ENCODE data around the gene DRD5.

- TF ChIP-seq, protein P1, sequence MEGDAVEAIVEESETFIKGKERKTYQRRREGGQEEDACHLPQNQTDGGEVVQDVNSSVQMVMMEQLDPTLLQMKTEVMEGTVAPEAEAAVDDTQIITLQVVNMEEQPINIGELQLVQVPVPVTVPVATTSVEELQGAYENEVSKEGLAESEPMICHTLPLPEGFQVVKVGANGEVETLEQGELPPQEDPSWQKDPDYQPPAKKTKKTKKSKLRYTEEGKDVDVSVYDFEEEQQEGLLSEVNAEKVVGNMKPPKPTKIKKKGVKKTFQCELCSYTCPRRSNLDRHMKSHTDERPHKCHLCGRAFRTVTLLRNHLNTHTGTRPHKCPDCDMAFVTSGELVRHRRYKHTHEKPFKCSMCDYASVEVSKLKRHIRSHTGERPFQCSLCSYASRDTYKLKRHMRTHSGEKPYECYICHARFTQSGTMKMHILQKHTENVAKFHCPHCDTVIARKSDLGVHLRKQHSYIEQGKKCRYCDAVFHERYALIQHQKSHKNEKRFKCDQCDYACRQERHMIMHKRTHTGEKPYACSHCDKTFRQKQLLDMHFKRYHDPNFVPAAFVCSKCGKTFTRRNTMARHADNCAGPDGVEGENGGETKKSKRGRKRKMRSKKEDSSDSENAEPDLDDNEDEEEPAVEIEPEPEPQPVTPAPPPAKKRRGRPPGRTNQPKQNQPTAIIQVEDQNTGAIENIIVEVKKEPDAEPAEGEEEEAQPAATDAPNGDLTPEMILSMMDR (IDR thresholded peaks at IDR 0.05 in 2 of 3, conservative IDR thresholded peaks at IDR 0.05 in 1 of 3; ENCODE audit: control insufficient read depth in 2 of 3, extremely low read depth in 1 of 3, insufficient read depth in 1 of 3, low read depth in 3 of 3, low read length in 3 of 3): no peak
- TF ChIP-seq POLR2AphosphoS5 (IDR thresholded peaks at IDR 0.05; ENCODE audit: low read length) (no peak), JUND (IDR thresholded peaks at IDR 0.05; ENCODE audit: low read depth, low read length) (no peak), CEBPB (IDR thresholded peaks at IDR 0.05; ENCODE audit: borderline replicate concordance in 1 of 2, low read depth in 2 of 2, low read length in 2 of 2) (no peak), SIN3A (IDR thresholded peaks at IDR 0.05; ENCODE audit: low read depth, low read length) (no peak), NFIC (IDR thresholded peaks at IDR 0.05; ENCODE audit: low read depth, low read length) (no peak), TBL1XR1 (IDR thresholded peaks at IDR 0.05; ENCODE audit: low read depth, low read length) (no peak), RBBP5 (conservative IDR thresholded peaks at IDR 0.05) (no peak), CBFB (IDR thresholded peaks at IDR 0.05; ENCODE audit: low read depth) (no peak), SP1 (IDR thresholded peaks at IDR 0.05; ENCODE audit: low read depth, low read length) (no peak), EZH2 (IDR thresholded peaks at IDR 0.05; ENCODE audit: borderline replicate concordance, control insufficient read depth, low read depth, low read length) (no peak), USF2 (IDR thresholded peaks at IDR 0.05; ENCODE audit: borderline replicate concordance, low read depth, low read length) (no peak), NRF1 (conservative IDR thresholded peaks at IDR 0.05; ENCODE audit: low read depth, low read length) (no peak)
These were observed 34.9 kb downstream of the DRD5 start for GRCh38 chr4:9816285-9816684.

Data from GM12878 (cell line).